Spinal cord (tissue), 10 donors: ENCODE measurements around the gene NPHP3. TPM values are rescaled to one million over a fixed set of nuclear protein-coding genes. Genes with fewer than 3 reads are reported as not detected.

Source experiments
- DNase-seq, 6 donors: peaks; one replicate each; pipeline versions ENCODE4 v3.0.0 to v3.0.0-alpha.2; 2013 to 2015; ENCODE audit warnings: low spot score in 6 of 6, low read depth in 4 of 6
- H3K27ac ChIP-seq: one replicate; pipeline ENCODE4 v1.5.1; 2013; ENCODE audit warnings: low read depth, low read length, control low read depth
- H3K27me3 ChIP-seq: one replicate; pipeline ENCODE4 v1.6.1; 2013; ENCODE audit warnings: low read length; ENCODE audit not compliant: control insufficient read depth, insufficient read depth
- H3K36me3 ChIP-seq: one replicate; pipeline ENCODE4 v1.6.1; 2013; ENCODE audit warnings: low read length; ENCODE audit not compliant: control insufficient read depth, insufficient read depth
- H3K4me1 ChIP-seq: one replicate; pipeline ENCODE4 v1.6.1; 2013; ENCODE audit warnings: low read length; ENCODE audit not compliant: control insufficient read depth, insufficient read depth
- H3K4me3 ChIP-seq: one replicate; pipeline ENCODE4 v1.5.1; 2013; ENCODE audit warnings: low read depth, low read length, control low read depth
- H3K9me3 ChIP-seq: one replicate; pipeline ENCODE4 v1.6.1; 2013; ENCODE audit warnings: low read length; ENCODE audit not compliant: control insufficient read depth, insufficient read depth
- WGBS: methylation state at CpG from one replicate; pipeline ENCODE4 v1.1.5; 2013; ENCODE audit warnings: missing lambda C conversion rate; ENCODE audit not compliant: insufficient coverage; 5-methylcytosine and 5-hydroxymethylcytosine counted together
- polyA plus RNA-seq, 2 donors: library from polyadenylated mRNA; unstranded; fragments of 120-200 nt; gene quantifications; one replicate each; pipeline ENCODE4 v1.2.1, GENCODE V29; 2013; ENCODE audit not compliant: insufficient read length in 2 of 2
- total RNA-seq, 2 donors: library from RNA; depleted of rRNA in 1 of 2; stranded (reverse); fragments of 120-200 nt in 1 of 2; fragments of >200 nt in 1 of 2; gene quantifications; one replicate each; pipeline versions ENCODE4 v1.2.3 to v1.2.4, GENCODE V29; 2013 to 2014
- donor health status: healthy.

The NPHP3 gene
- total and polyA plus RNA-seq, 4 donors, result 23.8 to 49.5 (median 35.4) TPM

- H3K4me3 ChIP-seq, result no peak overlapping the region
- H3K4me1 ChIP-seq, result no peaks in the 10 kb centered on the region
These were observed 60.0 kb downstream of the NPHP3 start for GRCh38 chr3:132662212-132662611.

DNA sequence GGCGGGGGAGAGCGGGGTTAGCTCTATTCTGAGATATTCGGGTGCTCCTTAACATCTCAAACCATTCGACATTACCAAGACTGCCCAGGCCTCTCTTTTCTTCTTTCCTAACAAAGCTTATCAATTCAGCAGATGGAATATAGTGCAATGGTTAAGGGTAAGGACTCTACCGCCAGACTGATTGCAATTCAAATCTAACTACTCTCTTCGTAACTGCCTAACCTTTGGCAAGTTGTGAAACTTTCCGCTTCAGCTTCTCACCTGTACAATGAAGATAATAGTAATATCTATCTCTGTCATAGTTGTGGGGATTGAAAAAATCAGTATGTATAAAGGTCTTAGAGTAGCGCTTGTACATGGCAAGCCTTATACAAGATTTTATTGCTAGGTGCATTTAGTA, 61.1 kb downstream of the NPHP3 start:
- H3K27me3 ChIP-seq, result no peaks in the 10 kb centered on the region
- H3K4me3 ChIP-seq, result peak overlapping the region; percentile 88
- no peak overlapping the region for H3K27ac ChIP-seq
- no peaks in the 10 kb centered on the region for H3K9me3 ChIP-seq
- no peaks in the 10 kb centered on the region for H3K4me1 ChIP-seq
- peak in 1 of 6 donors; percentile 6 for DNase-seq
- no CpG with 5 or more reads among the region's 8 CpGs for WGBS
- no peaks in the 10 kb centered on the region for H3K36me3 ChIP-seq

More at GRCh38 chr3:132662212-132662611, 60.0 kb downstream of the NPHP3 start:
- Histone ChIP-seq H3K27me3 (no peaks in the 10 kb centered on the region), H3K9me3 (no peaks in the 10 kb centered on the region), H3K27ac (no peak overlapping the region), H3K36me3 (no peaks in the 10 kb centered on the region)
- DNase-seq, result no peak

- Histone ChIP-seq H3K4me1 (no peaks in the 10 kb centered on the region), H3K27ac (peak overlapping the region; percentile 96)
- WGBS, result 0% methylated on average over 2 of the region's 5 CpGs
These were observed 61.5 kb downstream of the NPHP3 start for GRCh38 chr3:132660811-132661070.

DNA sequence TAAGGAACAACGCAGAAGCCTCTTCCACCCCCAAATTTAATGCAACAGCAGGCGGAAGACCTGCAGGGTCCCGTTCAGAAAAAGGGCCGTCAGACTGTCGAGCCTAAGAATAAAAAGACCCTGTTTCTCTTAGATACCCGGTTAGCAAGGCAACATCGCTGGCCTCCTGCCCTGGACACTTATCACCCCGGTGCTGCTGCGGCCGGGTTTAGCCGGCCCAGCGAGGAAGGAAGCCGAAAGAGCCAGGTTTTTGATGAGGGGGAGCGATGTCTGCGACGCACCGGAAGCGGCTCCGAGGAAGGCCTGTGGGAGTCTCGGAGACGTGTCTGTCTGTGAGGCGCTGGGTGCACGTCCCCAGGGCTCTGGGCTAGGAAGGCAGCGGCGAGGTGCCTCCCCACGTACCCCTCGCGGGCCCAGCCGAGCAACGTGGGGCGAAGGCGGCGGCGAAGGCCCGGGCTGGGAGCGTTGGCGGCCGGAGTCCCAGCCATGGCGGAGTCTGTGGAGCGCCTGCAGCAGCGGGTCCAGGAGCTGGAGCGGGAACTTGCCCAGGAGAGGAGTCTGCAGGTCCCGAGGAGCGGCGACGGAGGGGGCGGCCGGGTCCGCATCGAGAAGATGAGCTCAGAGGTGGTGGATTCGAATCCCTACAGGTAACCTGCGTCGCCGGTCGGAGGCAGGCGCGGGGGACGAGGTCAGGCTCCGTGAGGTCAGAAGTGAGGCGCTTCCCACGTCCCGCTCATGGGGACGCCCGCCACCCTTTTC, 62.0 kb downstream of the NPHP3 start, which contains the start of gene UBA5:
Gene UBA5 (plus strand): TSS at position 278 of the 759 bp plus-strand sequence. CDS start 209 bp downstream, at position 487.
- Histone ChIP-seq H3K9me3 (no peaks in the 10 kb centered on the region), H3K36me3 (no peaks in the 10 kb centered on the region), H3K27me3 (no peaks in the 10 kb centered on the region), H3K27ac (peak within 1 kb of the TSS; percentile 96), H3K4me1 (no peaks in the 10 kb centered on the region), H3K4me3 (peak within 1 kb of the TSS; percentile 88)
- WGBS, result under 1% methylated on average over 64 of the region's 64 CpGs
- DNase-seq, result peak in 4 of 6 donors; percentile 40 to 91 (median 75)

More at GRCh38 chr3:132660811-132661070, 61.5 kb downstream of the NPHP3 start:
- H3K4me3 ChIP-seq, result peak overlapping the region; percentile 88
- no peaks in the 10 kb centered on the region for H3K36me3 ChIP-seq
- peak in 1 of 6 donors; percentile 19 for DNase-seq
- H3K27me3 ChIP-seq, result no peaks in the 10 kb centered on the region
- H3K9me3 ChIP-seq, result no peaks in the 10 kb centered on the region

DNA sequence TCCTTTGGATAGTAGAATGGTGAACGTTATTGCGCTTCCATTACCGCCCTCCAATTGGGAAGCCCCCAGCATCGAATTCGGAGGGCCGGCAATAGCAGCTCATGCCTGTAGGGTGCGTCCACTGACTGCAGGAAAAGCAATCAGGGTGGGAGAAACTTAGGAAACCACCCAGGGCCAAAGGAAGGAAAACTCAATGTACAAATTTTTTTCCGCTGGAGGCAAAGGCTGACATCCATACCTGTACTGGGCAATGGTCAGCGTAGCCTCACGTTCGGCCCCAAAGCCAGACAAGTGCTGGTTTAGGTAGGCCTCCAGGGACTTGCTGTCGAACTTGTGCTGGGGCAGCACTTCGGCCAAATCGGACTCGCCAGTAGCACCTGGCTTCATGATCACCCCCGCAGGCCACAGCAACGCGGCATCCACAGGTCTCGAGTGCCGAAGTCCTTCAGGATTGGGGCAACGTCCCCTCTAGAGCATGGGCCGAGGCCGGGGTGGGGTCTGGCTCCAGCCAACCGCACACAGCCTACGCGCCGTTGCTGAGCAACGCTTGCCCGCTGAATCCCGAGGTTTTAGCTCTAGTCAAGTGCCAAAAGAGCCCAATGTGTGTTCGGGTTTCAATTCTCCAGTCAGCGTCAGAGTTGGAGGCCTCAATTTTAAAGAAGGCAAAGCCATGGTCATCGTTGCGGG, 62.7 kb downstream of the NPHP3 start, which contains the start of gene ACAD11:
Gene ACAD11 (minus strand): TSS at position 445 of the 687 bp plus-strand sequence. CDS start 58 bp downstream, at position 387.
- no peaks in the 10 kb centered on the region for H3K27me3 ChIP-seq
- peak within 1 kb of the TSS; percentile 88 for H3K4me3 ChIP-seq
- WGBS, result 0% methylated on average over 32 of the region's 34 CpGs

DNA sequence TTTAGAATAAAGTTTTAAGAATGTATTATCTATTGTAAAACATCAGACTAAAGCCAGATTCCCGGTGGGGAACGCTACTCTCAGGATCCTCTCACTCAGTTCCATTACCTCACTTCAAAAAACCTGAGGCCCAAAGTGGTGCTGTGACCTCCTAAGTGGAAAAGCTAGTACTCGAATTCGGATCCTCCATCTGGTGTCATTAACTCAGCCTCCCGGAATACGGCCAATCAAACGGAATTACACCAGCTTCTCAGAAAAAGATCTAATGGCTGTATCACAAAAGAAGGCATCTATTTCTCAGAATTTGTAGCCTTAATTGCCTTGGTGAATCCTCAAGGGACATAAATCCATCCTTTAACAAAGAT, 63.2 kb downstream of the NPHP3 start:
- Histone ChIP-seq H3K4me1 (no peaks in the 10 kb centered on the region), H3K27ac (peak overlapping the region; percentile 96), H3K4me3 (peak overlapping the region; percentile 88)

More for the DNA sequence above, 62.7 kb downstream of the NPHP3 start, which contains the start of gene ACAD11:
- Histone ChIP-seq H3K36me3 (no peaks in the 10 kb centered on the region), H3K4me1 (no peaks in the 10 kb centered on the region), H3K27ac (peak within 1 kb of the TSS; percentile 96), H3K9me3 (no peaks in the 10 kb centered on the region)
- peak; percentile 59 to 93 (median 80) for DNase-seq

DNA sequence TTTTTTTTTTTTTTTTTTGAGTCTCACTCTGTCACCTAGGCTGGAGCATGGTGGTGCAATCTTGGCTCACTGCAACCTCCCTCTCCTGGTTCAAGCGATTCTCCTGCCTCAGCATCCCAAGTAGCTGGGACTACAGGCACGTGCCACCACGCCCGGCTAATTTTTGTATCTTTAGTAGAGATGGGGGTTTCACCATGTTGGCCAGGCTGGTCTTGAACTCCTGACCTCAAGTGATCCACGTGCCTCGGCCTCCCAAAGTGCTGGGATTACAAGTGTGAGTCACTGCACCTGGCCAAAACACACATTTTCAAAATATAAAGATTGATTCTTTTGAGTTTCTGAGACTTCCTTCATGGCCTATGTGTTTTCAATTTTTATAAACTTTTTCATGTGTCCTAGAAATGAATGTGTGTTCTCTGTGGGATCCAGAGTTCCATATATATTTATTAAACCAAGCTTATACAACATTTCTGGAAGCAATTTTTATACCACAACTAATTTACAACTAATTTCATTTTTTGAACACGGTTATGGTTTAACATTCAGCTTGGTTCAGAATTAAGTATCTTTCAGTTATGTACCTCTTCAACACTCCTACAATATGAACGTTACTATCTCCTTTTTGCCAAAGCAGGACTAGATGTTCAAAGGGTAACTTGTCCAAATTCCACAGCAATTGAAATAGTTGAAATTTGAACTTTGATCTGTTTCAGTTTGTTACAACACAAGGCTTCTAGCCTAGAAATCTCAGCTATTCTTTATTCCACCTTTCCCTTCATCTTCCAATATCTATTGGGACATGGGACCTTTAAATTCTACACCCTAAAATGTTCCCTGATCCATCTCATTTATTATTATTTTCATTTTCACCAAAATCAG, 64.1 kb downstream of the NPHP3 start:
- Histone ChIP-seq H3K27me3 (no peaks in the 10 kb centered on the region), H3K4me3 (no peak overlapping the region), H3K27ac (no peak overlapping the region), H3K9me3 (no peaks in the 10 kb centered on the region), H3K4me1 (no peaks in the 10 kb centered on the region), H3K36me3 (no peaks in the 10 kb centered on the region)
- DNase-seq, result no peak
- no CpG with 5 or more reads among the region's 8 CpGs for WGBS

More for the DNA sequence above, 63.2 kb downstream of the NPHP3 start:
- 14% methylated on average over 7 of the region's 7 CpGs for WGBS
- Histone ChIP-seq H3K9me3 (no peaks in the 10 kb centered on the region), H3K27me3 (no peaks in the 10 kb centered on the region), H3K36me3 (no peaks in the 10 kb centered on the region)
- DNase-seq, result no peak

DNA sequence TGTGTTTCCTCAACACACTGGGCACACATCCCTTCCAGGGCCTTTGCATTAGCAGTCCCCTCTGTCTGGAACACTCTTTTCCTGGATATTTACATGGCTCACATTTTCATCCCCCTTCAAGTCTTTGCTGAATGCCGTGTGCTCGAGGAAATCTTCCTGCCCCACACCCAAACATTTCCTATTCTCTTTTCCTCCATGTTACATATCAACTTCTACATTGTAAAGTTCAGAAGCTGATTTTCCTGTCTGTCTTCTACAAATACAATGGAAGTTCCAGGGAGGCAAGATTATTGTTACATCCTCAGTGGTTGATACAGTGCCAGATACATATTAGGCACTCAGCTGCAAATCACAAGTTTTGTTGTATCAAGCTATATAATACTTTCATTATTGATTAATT, 66.7 kb downstream of the NPHP3 start:
- H3K36me3 ChIP-seq, result no peaks in the 10 kb centered on the region
- H3K27me3 ChIP-seq, result no peaks in the 10 kb centered on the region
- no peak for DNase-seq
- H3K4me1 ChIP-seq, result no peaks in the 10 kb centered on the region
- 80% methylated on average over 2 of the region's 2 CpGs for WGBS
- no peaks in the 10 kb centered on the region for H3K9me3 ChIP-seq
- no peak overlapping the region for H3K27ac ChIP-seq
- no peak overlapping the region for H3K4me3 ChIP-seq

- no peak for DNase-seq
- Histone ChIP-seq H3K27me3 (no peaks in the 10 kb centered on the region), H3K4me3 (no peak overlapping the region), H3K36me3 (no peaks in the 10 kb centered on the region), H3K9me3 (no peaks in the 10 kb centered on the region), H3K27ac (peak overlapping the region; percentile 10), H3K4me1 (no peaks in the 10 kb centered on the region)
- WGBS, result 89% methylated on average over 4 of the region's 5 CpGs
These were observed 67.5 kb downstream of the NPHP3 start for GRCh38 chr3:132654721-132655120.
